ENCODE measurements around the gene SLC34A2. TPM values are rescaled to one million over a fixed set of nuclear protein-coding genes. Genes with fewer than 3 reads are reported as not detected.

SLC34A2 gene
- total RNA-seq, 6 donors from 2014 or later = 618 to 2,772 (median 1,642) TPM

DNA sequence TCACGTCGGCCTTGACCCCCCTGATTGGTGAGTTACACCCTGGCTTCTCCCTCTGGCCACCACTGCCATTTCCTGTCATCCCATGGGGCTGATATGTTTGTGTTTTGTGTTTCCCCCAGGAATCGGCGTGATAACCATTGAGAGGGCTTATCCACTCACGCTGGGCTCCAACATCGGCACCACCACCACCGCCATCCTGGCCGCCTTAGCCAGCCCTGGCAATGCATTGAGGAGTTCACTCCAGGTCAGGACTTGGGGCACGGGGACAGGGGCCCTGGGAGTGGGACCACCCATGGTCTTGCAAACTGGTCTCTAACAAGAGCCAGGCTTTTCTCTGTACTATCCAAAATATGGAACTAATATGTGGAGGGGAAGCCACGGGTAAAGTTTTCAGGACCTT lies 18.7 kb downstream of the SLC34A2 start:
- Histone ChIP-seq H3K27me3 (no peaks in the 10 kb centered on the region), H3K9me3 (no peaks in the 10 kb centered on the region), H3K4me3 (no peak overlapping the region), H3K27ac (no peak overlapping the region), H3K36me3 (peaks cover 14 to 57% (median 25%) of the 10 kb centered on the region in 4 donors), H3K4me1 (no peaks in the 10 kb centered on the region)
- TF ChIP-seq EP300 (IDR thresholded peaks at IDR 0.05) (no peak), CTCF (IDR thresholded peaks at IDR 0.05) (no peak), POLR2A (IDR thresholded peaks at IDR 0.05) (no peak), POLR2AphosphoS5 (IDR thresholded peaks at IDR 0.05) (no peak)
- DNase-seq = peak in 1 of 2 donors; percentile 45
- WGBS, 2 donors = 77 to 90% methylated on average over 10 of the region's 10 CpGs
- ATAC-seq (ENCODE audit: low FRiP score in 2 of 2) = no peak

- Histone ChIP-seq H3K4me1 (no peaks in the 10 kb centered on the region), H3K9me3 (no peaks in the 10 kb centered on the region), H3K27ac (no peak overlapping the region), H3K27me3 (no peaks in the 10 kb centered on the region), H3K36me3 (peaks cover 7 to 40% (median 25%) of the 10 kb centered on the region in 4 donors), H3K4me3 (no peak overlapping the region)
- WGBS, 2 donors = 91 to 95% methylated on average over 20 to 29 of the region's 30 CpGs
- TF ChIP-seq POLR2A (IDR thresholded peaks at IDR 0.05) = no peak
- TF ChIP-seq CTCF (IDR thresholded peaks at IDR 0.05) = no peak
- TF ChIP-seq EP300 (IDR thresholded peaks at IDR 0.05) = no peak
- TF ChIP-seq POLR2AphosphoS5 (IDR thresholded peaks at IDR 0.05) = peak in 1 of 2 donors; percentile 5
- peak in 1 of 2 donors; percentile 80 for DNase-seq
- no peak for ATAC-seq (ENCODE audit: low FRiP score in 2 of 2)
These were observed 20.6 kb downstream of the SLC34A2 start for GRCh38 chr4:25676221-25676620.

DNA sequence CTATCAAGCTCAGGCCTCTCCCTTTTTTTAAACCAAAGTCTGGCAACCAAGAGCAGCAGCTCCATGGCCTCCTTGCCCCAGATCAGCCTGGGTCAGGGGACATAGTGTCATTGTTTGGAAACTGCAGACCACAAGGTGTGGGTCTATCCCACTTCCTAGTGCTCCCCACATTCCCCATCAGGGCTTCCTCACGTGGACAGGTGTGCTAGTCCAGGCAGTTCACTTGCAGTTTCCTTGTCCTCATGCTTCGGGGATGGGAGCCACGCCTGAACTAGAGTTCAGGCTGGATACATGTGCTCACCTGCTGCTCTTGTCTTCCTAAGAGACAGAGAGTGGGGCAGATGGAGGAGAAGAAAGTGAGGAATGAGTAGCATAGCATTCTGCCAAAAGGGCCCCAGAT lies 21.5 kb downstream of the SLC34A2 start:
- Histone ChIP-seq H3K36me3 (peaks cover 7 to 36% (median 24%) of the 10 kb centered on the region in 4 donors), H3K4me1 (no peaks in the 10 kb centered on the region), H3K4me3 (no peak overlapping the region), H3K9me3 (no peaks in the 10 kb centered on the region), H3K27ac (peak overlapping the region in 1 of 4 donors; percentile 11), H3K27me3 (no peaks in the 10 kb centered on the region)
- DNase-seq = no peak
- no peak for ATAC-seq (ENCODE audit: low FRiP score in 2 of 2)
- 80 to 87% methylated on average over 3 of the region's 3 CpGs for WGBS, 2 donors
- TF ChIP-seq POLR2A (IDR thresholded peaks at IDR 0.05) (peak in 1 of 4 donors; percentile 29), CTCF (IDR thresholded peaks at IDR 0.05) (no peak), POLR2AphosphoS5 (IDR thresholded peaks at IDR 0.05) (no peak), EP300 (IDR thresholded peaks at IDR 0.05) (no peak)

- H3K36me3 ChIP-seq = peaks cover 0 to 36% (median 22%) of the 10 kb centered on the region in 4 donors
- WGBS, 2 donors = 73 to 80% methylated on average over 5 of the region's 5 CpGs
- no peaks in the 10 kb centered on the region for H3K27me3 ChIP-seq
- H3K4me3 ChIP-seq = no peak overlapping the region
- H3K9me3 ChIP-seq = no peaks in the 10 kb centered on the region
- ATAC-seq (ENCODE audit: low FRiP score in 2 of 2) (peak in 1 of 2 donors; percentile 5), DNase-seq (no peak)
- no peak overlapping the region for H3K27ac ChIP-seq
- TF ChIP-seq CTCF (IDR thresholded peaks at IDR 0.05) (no peak), POLR2A (IDR thresholded peaks at IDR 0.05) (peak in 1 of 4 donors; percentile 50), POLR2AphosphoS5 (IDR thresholded peaks at IDR 0.05) (no peak), EP300 (IDR thresholded peaks at IDR 0.05) (no peak)
- H3K4me1 ChIP-seq = no peaks in the 10 kb centered on the region
These were observed 22.3 kb downstream of the SLC34A2 start for GRCh38 chr4:25677943-25678342.

- WGBS, 2 donors = 82 to 88% methylated on average over 7 of the region's 7 CpGs
- TF ChIP-seq CTCF (IDR thresholded peaks at IDR 0.05) = no peak
- no peaks in the 10 kb centered on the region for H3K27me3 ChIP-seq
These were observed 32.1 kb downstream of the SLC34A2 start for GRCh38 chr4:25687773-25688172.

More at GRCh38 chr4:25687773-25688172, 32.1 kb downstream of the SLC34A2 start:
- Histone ChIP-seq H3K9me3 (peaks cover 0 to 10% (median 0%) of the 10 kb centered on the region in 4 donors), H3K4me3 (no peak overlapping the region), H3K36me3 (no peaks in the 10 kb centered on the region), H3K4me1 (no peaks in the 10 kb centered on the region), H3K27ac (no peak overlapping the region)
- ATAC-seq (ENCODE audit: low FRiP score in 2 of 2) (no peak), DNase-seq (no peak)

Data from upper lobe of left lung (tissue), 6 donors.